Ishikawa (cell line): Measurements from ENCODE around the gene CD6.

ENCODE experiments used
- EGR1 ChIP-seq: IDR thresholded peaks from 2 replicates; pipeline ENCODE4 v1.6.1; 2012
- EP300 ChIP-seq: IDR thresholded peaks from 2 replicates; pipeline ENCODE4 v1.6.1; 2012; ENCODE audit warnings: borderline replicate concordance
- TEAD4 ChIP-seq: IDR thresholded peaks from 2 replicates; pipeline ENCODE4 v1.6.1; 2012
- TF ChIP-seq, protein P1 (sequence below): IDR thresholded peaks from 2 replicates; pipeline ENCODE4 v1.6.1; 2012
- TF ChIP-seq, protein P2 (sequence below): IDR thresholded peaks from 2 replicates; pipeline ENCODE4 v1.6.1; 2012; ENCODE audit warnings: low read depth, mild to moderate bottlenecking

DNA sequence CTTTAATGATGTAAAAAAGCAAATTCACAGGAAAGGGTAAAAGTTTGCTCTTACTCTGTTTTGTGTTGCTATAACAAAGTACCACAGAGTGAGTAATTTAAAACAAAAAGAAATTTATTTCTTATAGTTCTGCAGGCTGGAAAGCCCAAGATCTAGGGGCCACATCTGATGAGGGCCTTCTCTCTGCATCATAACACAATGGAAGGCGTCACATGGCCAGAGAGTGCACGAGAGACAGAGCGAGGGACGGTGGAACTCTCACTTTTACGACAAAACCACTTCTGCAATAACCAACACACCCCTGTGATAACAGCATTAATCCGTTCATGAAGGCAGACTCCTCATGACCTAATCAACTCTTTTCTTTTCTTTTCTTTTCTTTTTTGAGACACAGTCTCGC is 31.1 kb downstream of the CD6 start:
- no peak for TF ChIP-seq EP300
- no peak for TF ChIP-seq TEAD4
- TF ChIP-seq EGR1: no peak
- TF ChIP-seq, protein P1, sequence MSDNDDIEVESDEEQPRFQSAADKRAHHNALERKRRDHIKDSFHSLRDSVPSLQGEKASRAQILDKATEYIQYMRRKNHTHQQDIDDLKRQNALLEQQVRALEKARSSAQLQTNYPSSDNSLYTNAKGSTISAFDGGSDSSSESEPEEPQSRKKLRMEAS: no peak
- TF ChIP-seq, protein P2, sequence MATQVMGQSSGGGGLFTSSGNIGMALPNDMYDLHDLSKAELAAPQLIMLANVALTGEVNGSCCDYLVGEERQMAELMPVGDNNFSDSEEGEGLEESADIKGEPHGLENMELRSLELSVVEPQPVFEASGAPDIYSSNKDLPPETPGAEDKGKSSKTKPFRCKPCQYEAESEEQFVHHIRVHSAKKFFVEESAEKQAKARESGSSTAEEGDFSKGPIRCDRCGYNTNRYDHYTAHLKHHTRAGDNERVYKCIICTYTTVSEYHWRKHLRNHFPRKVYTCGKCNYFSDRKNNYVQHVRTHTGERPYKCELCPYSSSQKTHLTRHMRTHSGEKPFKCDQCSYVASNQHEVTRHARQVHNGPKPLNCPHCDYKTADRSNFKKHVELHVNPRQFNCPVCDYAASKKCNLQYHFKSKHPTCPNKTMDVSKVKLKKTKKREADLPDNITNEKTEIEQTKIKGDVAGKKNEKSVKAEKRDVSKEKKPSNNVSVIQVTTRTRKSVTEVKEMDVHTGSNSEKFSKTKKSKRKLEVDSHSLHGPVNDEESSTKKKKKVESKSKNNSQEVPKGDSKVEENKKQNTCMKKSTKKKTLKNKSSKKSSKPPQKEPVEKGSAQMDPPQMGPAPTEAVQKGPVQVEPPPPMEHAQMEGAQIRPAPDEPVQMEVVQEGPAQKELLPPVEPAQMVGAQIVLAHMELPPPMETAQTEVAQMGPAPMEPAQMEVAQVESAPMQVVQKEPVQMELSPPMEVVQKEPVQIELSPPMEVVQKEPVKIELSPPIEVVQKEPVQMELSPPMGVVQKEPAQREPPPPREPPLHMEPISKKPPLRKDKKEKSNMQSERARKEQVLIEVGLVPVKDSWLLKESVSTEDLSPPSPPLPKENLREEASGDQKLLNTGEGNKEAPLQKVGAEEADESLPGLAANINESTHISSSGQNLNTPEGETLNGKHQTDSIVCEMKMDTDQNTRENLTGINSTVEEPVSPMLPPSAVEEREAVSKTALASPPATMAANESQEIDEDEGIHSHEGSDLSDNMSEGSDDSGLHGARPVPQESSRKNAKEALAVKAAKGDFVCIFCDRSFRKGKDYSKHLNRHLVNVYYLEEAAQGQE: no peak
